NCI-H1092 (cell line): ENCODE results near the gene TAAR2.
"Not testable (repeated sequence)": the region's sequence is repeated elsewhere in the genome, so short reads cannot be mapped to it uniquely, and the experiment has no call there.

Experiments
- DNase-seq: peaks from one replicate; lab custom pipeline; 2025; lab: John Stamatoyannopoulos, UW

TAAR2 gene

DNA sequence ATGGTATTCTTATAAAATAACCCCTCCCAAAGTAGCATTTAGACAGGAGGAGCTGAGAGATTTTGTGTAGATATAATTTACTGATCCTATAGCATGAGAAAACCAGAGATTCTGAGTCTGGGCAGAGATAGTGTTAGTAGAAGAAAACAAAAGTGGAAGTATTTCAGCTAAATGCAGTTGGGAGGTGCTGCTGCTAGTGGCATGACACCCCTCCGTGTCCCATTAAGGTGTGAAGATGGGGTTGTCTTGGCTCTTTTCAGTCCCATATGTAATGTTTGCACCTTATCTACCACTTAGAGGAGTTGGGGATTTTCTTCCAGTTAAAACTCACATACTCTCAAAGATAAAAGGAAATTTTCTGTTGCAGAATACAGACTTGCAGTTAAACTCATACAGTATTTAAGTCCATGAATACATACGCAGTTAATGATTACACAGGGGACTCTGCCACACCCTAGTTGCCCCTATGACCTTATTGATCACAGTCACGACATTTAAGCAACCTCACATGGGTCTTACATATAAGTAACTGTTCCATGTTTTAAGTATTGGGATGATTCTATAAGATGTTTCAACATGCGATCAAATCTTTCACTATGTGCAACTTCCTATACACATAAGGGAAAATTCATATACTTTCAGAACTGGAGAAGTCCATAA lies 11.5 kb downstream of the TAAR2 start:
- no peak for DNase-seq

DNA sequence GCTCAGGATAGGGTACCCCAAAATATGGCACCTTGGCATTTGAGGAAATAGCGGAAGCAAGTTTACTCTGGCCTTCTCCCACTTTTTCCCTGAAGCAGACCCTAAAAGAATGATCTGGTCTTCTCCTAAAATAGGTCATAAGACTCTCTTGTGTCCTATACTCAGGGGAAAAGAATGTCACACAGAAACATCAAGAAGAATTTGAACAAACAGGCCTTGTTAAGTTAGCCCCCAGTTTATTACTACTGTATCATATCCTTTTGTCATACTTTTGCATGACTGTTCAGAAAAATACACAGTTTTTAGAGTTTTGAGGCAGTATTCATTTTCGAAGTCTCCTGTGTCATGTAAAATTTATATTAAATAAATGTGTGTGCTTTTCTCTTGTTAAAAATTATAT lies 12.5 kb downstream of the TAAR2 start:
- DNase-seq, result no peak

- DNase-seq, result no peak
These were observed 16.4 kb downstream of the TAAR2 start for GRCh38 chr6:132607544-132608233.

DNA sequence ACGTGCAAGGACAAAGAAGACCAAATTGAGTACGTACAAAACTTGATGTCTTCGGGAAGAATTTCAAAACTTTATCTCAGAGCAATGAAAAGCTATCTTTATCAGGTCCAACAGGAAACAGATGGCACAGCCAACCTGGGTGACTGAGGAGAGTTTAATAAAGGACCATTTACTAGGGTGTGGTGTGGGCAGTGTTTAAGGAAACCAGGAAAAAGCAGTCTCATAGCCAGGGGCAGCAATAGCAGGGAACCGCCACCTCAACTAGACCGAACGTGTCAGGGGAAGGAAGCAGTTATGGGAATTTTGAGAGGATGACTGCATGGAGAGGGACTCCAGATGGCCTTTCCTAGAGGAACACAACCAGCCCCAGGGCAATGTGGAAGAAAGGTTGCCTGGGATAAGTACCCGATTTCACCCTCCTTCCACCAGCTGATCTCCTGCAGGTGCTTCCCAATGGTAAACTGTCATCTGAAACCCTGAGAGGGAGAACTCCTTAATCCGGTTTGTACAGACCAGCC lies 19.4 kb downstream of the TAAR2 start:
- DNase-seq, result no peak

DNA sequence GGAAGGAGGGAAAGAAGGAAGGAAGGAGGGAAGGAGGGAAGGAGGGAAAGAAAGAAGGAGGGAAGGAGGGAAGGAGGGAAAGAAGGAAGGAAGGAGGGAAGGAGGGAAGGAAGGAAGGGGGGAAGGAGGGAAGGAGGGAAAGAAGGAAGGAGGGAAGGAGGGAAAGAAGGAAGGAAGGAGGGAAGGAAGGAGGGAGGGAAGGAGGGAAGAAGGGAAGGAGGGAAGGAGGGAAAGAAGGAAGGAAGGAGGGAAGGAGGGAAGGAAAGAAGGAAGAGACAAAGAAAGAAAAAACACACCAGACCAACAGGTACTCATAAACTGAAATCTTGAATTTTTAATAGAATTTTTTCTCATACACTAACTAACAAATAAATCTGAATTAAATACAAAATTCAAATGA lies 23.2 kb downstream of the TAAR2 start:
- DNase-seq, result not testable (repeated sequence)

DNA sequence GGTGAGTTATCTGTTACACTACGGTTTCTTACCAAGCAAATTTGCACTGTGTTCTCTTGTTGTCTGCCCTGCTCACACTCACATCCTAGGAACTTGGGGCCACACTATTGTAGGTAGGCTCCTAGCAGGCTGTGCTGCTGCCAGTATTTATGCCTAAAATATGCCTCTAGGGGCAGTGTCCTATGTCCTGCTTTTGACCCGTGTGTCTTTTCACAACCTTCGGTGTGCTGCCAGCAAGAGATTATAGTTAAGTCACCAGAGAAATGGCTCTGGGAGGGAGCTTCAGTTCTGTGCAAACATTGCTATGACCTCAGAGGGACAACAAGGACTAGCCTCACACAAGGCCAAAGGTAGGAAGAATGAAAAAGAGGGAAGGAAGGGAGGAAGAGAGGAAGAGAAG lies 25.6 kb downstream of the TAAR2 start:
- DNase-seq, result no peak

DNA sequence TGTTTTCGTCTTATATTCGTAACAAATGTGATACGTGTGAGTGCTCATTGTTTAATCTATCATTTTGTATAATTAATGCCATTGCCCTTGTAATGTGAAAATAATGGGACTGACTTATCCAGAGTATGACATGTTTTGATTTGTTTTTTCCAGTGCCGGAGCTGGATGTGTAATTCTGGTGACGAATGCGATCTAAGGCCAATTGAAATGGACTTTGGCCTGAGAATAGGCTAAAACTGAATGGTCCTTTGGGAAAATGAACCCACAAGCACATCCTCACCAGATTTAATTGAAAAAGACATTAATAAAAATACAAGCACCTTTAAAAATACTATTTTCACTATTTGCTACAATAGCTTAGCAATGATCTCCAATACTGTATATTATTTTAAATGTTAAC lies 27.9 kb downstream of the TAAR2 start:
- DNase-seq, result no peak

GRCh38 chr6:132592855-132593254 lies 31.2 kb downstream of the TAAR2 start:
- DNase-seq, result no peak

- DNase-seq, result no peak
These were observed 33.7 kb downstream of the TAAR2 start for GRCh38 chr6:132590362-132590761.

- no peak for DNase-seq
These were observed 34.6 kb downstream of the TAAR2 start, which contains the start of gene TAAR5 for GRCh38 chr6:132589454-132589853. TAAR5 (minus strand) TSS chr6:132589741; CDS start chr6:132589686, 55 bp downstream.

- no peak for DNase-seq
These were observed 36.7 kb downstream of the TAAR2 start for GRCh38 chr6:132587424-132587823.

DNA sequence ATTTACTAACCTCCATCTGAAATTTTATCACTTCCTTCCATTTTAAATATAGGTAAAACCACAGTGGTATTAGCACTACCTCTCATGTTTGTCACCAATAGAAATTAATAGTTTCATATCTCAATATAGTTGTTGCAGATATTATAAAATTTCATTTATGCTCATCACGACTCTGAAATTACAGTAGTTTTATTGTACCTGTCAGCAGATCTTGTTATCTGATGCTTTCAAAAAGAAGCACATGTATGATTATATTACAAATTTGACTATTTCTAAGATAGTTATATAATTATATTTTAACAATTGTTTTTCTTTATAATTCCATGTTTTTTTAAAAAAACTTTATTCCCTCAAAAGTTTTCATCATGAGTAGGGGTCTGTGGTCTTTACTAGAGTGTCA lies 39.4 kb downstream of the TAAR2 start:
- DNase-seq, result no peak

DNA sequence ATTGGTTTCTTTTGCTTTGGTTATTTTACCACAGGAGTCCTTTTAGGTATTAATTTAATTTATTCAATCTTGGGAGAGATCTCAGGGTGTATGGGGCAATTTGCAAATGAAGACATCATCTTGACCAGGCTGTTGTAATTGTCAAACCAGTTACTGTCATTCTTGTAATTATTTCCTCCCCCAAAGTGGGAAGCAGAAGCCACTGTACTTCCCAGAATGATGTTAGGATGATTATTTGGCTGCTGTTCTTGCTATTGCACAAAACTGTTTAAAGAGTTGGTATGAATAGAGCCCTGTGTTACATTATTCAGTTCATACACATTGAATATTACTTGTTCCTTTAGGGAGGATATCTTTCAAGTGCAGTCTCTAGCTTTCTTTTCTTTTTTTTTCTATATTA lies 52.3 kb downstream of the TAAR2 start:
- no peak for DNase-seq

DNA sequence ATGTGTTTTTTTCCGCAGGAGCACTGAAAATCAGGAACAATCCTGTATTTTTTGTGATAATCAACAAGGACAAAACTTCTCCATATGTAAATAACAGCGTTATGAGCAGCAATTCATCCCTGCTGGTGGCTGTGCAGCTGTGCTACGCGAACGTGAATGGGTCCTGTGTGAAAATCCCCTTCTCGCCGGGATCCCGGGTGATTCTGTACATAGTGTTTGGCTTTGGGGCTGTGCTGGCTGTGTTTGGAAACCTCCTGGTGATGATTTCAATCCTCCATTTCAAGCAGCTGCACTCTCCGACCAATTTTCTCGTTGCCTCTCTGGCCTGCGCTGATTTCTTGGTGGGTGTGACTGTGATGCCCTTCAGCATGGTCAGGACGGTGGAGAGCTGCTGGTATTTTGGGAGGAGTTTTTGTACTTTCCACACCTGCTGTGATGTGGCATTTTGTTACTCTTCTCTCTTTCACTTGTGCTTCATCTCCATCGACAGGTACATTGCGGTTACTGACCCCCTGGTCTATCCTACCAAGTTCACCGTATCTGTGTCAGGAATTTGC lies 53.8 kb downstream of the TAAR2 start, which contains the start of gene TAAR6:
TAAR6 (plus strand) TSS at position 102 of the 557 bp plus-strand sequence; CDS start at position 102, 0 bp downstream.
- no peak for DNase-seq

- no peak for DNase-seq
These were observed 54.9 kb downstream of the TAAR2 start for GRCh38 chr6:132569170-132569569.

DNA sequence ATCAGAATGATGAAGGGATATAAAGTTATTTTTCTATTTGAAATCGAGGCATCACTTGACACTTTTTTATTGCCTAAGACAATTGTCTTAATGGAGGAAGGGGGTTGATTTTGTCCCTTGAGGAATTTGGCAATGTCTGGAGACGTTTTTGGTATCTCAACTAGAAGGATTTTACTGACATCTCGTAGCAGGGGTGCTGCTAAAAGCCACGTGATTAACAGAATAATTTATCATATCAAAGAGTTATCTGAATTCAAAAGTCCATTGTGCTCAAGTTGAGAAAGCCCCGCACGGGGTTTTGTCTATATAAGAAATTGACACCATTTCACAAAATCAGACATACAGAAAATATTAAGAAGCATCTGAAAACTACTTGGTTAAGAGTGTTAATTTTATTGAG lies 55.5 kb downstream of the TAAR2 start:
- DNase-seq, result no peak

GRCh38 chr6:132567566-132567965 lies 56.5 kb downstream of the TAAR2 start:
- DNase-seq, result no peak
